ENCODE results near the gene DIPK1A. TPM values are rescaled to one million over a fixed set of nuclear protein-coding genes. Genes with fewer than 3 reads are reported as not detected.

Gene DIPK1A
- polyA plus RNA-seq, 2 of the 4 experiments (the other 2 are of a cell fraction): 12.4 to 21.1 TPM

DNA sequence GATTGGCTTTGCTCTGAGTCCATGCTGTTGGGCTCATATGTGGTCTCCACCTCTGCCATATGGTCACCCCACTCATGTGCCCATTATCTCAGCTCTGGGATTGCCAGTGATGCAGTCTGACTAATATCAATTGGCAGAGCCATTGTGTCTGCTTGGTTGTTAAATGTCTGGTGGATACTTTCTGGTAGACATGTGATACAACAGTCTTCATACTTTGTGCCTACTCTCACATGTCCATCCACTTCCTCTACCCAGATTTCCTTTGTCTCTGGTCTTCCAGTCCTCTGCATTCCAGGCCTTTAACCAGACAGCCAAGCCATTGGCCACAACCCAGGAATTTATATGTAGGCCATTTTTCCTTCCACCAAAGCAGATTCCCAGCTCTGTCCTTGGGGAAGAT is 30.8 kb upstream of the DIPK1A start:
- H3K27ac ChIP-seq: no peak overlapping the region
- H3K9me3 ChIP-seq: no peaks in the 10 kb centered on the region
- ATAC-seq: no peak
- CTCF ChIA-PET: interaction anchor here (1.0 to 3.8 kb wide), 7 partner anchors 19 to 138 kb away, joined by 3 to 76 read pairs (median 33); no protein-coding TSS in a partner anchor
- peaks cover 15% of the 10 kb centered on the region for H3K4me1 ChIP-seq
- TF ChIP-seq RAD21 (conservative IDR thresholded peaks at IDR 0.05 in 1 of 2, IDR thresholded peaks at IDR 0.05 in 1 of 2) (no peak), CBX2 (IDR thresholded peaks at IDR 0.05; ENCODE audit: borderline replicate concordance, low read depth) (no peak), GATA3 (IDR thresholded peaks at IDR 0.05; ENCODE audit: borderline replicate concordance) (no peak), ELK1 (IDR thresholded peaks at IDR 0.05; ENCODE audit: low read depth, low read length) (no peak), HOXA7 (CRISPR knock-in tag; IDR thresholded peaks at IDR 0.05) (no peak), MAX (IDR thresholded peaks at IDR 0.05) (no peak), CEBPB (IDR thresholded peaks at IDR 0.05) (no peak), BHLHE40 (IDR thresholded peaks at IDR 0.05; ENCODE audit: low read depth, low read length) (no peak), ESRRA (IDR thresholded peaks at IDR 0.05; ENCODE audit: borderline replicate concordance, low read length) (no peak), HEYL (CRISPR knock-in tag; IDR thresholded peaks at IDR 0.05) (no peak), CHD4 (IDR thresholded peaks at IDR 0.05; ENCODE audit: borderline replicate concordance) (no peak), FOXS1 (CRISPR knock-in tag; IDR thresholded peaks at IDR 0.05) (no peak), RNF2 (IDR thresholded peaks at IDR 0.05; ENCODE audit: borderline replicate concordance, low read depth) (no peak), JUN (IDR thresholded peaks at IDR 0.05) (no peak), RCOR1 (IDR thresholded peaks at IDR 0.05; ENCODE audit: low read depth, low read length) (no peak), POLR2AphosphoS2 (conservative IDR thresholded peaks at IDR 0.05; ENCODE audit: low read length) (no peak), ATOH8 (CRISPR knock-in tag; IDR thresholded peaks at IDR 0.05; ENCODE audit: low read depth) (no peak), E2F6 (IDR thresholded peaks at IDR 0.05; ENCODE audit: borderline replicate concordance, low read depth) (no peak), CTCF (IDR thresholded peaks at IDR 0.05) (no peak)
- TF ChIP-seq, protein P1, sequence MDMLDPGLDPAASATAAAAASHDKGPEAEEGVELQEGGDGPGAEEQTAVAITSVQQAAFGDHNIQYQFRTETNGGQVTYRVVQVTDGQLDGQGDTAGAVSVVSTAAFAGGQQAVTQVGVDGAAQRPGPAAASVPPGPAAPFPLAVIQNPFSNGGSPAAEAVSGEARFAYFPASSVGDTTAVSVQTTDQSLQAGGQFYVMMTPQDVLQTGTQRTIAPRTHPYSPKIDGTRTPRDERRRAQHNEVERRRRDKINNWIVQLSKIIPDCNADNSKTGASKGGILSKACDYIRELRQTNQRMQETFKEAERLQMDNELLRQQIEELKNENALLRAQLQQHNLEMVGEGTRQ (IDR thresholded peaks at IDR 0.05): no peak
- no peak for DNase-seq (ENCODE audit: low read depth in 1 of 2, low spot score in 1 of 2)
- POLR2A ChIA-PET: no interaction called here
- FAIRE-seq: no peak
- H3K4me2 ChIP-seq: no peak overlapping the region
- no peak overlapping the region for H3K4me3 ChIP-seq

GRCh38 chr1:92990828-92991227 is 29.6 kb upstream of the DIPK1A start:
- 68% methylated on average over 1 of the region's 1 CpG for WGBS (ENCODE audit: missing lambda C conversion rate)
- no peak for DNase-seq (ENCODE audit: low read depth in 1 of 2, low spot score in 1 of 2)
- H3K4me1 ChIP-seq: peaks cover 12% of the 10 kb centered on the region
- TF ChIP-seq, protein P1 (IDR thresholded peaks at IDR 0.05): no peak
- no peak for TF ChIP-seq FOXS1 (CRISPR knock-in tag; IDR thresholded peaks at IDR 0.05)
- no peak for TF ChIP-seq CEBPB (IDR thresholded peaks at IDR 0.05)
- TF ChIP-seq HOXA7 (CRISPR knock-in tag; IDR thresholded peaks at IDR 0.05): no peak
- TF ChIP-seq HES2 (IDR thresholded peaks at IDR 0.05): no peak
- no peak for TF ChIP-seq KDM1A (IDR thresholded peaks at IDR 0.05; ENCODE audit: low read depth)
- TF ChIP-seq EHMT2 (IDR thresholded peaks at IDR 0.05; ENCODE audit: low read depth): no peak
- TF ChIP-seq KDM5A (IDR thresholded peaks at IDR 0.05): no peak
- no peak for TF ChIP-seq EP300 (IDR thresholded peaks at IDR 0.05)
- no peak for TF ChIP-seq RAD21 (conservative IDR thresholded peaks at IDR 0.05 in 1 of 2, IDR thresholded peaks at IDR 0.05 in 1 of 2)
- no peak for TF ChIP-seq ELK1 (IDR thresholded peaks at IDR 0.05; ENCODE audit: low read depth, low read length)
- TF ChIP-seq HDAC2 (IDR thresholded peaks at IDR 0.05): no peak
- no peak for TF ChIP-seq GATA3 (IDR thresholded peaks at IDR 0.05; ENCODE audit: borderline replicate concordance)
- H3K4me3 ChIP-seq: no peak overlapping the region
- no peak overlapping the region for H3K27ac ChIP-seq
- no peaks in the 10 kb centered on the region for H3K9me3 ChIP-seq
- ChIA-PET CTCF (interaction anchor here (1.4 kb wide), 1 partner anchor 132 kb away, joined by 8 read pairs; no protein-coding TSS in a partner anchor), POLR2A (no interaction called here)
- no peak for ATAC-seq
- no peak for FAIRE-seq
- H3K4me2 ChIP-seq: no peak overlapping the region
